ENCODE measurements around the gene NFATC2.

DNA sequence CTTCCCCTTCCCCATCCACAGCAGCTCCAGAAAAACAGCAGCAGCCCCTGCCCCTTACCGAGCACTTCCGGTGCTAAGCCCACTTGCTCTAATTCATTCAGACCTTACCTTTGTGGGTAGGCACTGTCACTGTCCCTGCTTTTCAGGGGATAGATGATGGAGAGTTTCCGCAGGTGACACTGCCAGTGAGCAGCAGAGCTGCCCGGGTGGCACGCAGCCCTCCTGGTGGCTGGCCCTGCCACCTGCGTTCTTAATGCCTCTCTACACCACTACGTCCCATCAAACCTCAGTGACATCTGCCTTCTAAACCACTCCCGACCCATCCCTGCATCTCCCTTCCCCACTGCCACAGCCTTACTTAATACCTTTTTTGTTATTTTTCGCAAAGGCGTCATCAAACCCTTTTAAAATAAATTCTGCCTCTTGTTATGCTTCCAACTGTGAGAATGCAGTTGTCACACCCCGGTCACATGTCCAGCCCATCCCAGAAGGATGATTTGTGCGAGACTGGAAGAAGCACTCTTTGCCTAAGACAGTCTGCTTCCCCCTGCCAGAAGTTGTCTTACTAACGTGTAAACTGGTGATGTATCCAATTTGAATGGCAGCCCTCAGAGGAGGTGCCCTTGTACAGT, 89.7 kb downstream of the NFATC2 start:
- TF ChIP-seq, protein P1, sequence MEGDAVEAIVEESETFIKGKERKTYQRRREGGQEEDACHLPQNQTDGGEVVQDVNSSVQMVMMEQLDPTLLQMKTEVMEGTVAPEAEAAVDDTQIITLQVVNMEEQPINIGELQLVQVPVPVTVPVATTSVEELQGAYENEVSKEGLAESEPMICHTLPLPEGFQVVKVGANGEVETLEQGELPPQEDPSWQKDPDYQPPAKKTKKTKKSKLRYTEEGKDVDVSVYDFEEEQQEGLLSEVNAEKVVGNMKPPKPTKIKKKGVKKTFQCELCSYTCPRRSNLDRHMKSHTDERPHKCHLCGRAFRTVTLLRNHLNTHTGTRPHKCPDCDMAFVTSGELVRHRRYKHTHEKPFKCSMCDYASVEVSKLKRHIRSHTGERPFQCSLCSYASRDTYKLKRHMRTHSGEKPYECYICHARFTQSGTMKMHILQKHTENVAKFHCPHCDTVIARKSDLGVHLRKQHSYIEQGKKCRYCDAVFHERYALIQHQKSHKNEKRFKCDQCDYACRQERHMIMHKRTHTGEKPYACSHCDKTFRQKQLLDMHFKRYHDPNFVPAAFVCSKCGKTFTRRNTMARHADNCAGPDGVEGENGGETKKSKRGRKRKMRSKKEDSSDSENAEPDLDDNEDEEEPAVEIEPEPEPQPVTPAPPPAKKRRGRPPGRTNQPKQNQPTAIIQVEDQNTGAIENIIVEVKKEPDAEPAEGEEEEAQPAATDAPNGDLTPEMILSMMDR (IDR thresholded peaks at IDR 0.05) = no peak
- TF ChIP-seq POLR2A (IDR thresholded peaks at IDR 0.05) = no peak

Data from Peyer's patch (tissue), 4 donors.